RWPE2 (cell line): ENCODE measurements around the gene ENHO.
"Not testable (repeated sequence)": the region's sequence is repeated elsewhere in the genome, so short reads cannot be mapped to it uniquely, and the experiment has no call there.

ENCODE experiments used
- ATAC-seq: fragments of 200-7000 bp; cut with Tn5 transposase; 3 replicates; pipeline ENCODE4 v1.9.1; 2021; ENCODE audit warnings: low read depth
- DNase-seq: peaks from one replicate; pipeline ENCODE4 v3.0.0-alpha.2; 2020; ENCODE audit warnings: low spot score
- H3K27ac ChIP-seq: fragments of 450-650 bp; 2 replicates; pipeline ENCODE4 v1.5.1; 2017; ENCODE audit warnings: mild to moderate bottlenecking; ENCODE audit not compliant: poor library complexity, severe bottlenecking
- H3K27me3 ChIP-seq: fragments of 250-450 bp; sonication (Bioruptor Pico); 2 replicates; pipeline ENCODE4 v1.5.1; 2021; ENCODE audit warnings: mild to moderate bottlenecking, moderate library complexity; ENCODE audit not compliant: insufficient read depth, poor library complexity, severe bottlenecking
- H3K36me3 ChIP-seq: fragments of 250-450 bp; sonication (Bioruptor Pico); 2 replicates; pipeline ENCODE4 v1.5.1; 2020; ENCODE audit warnings: low read depth, mild to moderate bottlenecking, moderate library complexity
- H3K4me1 ChIP-seq: fragments of 250-450 bp; sonication (Bioruptor Pico); 2 replicates; pipeline ENCODE4 v1.5.1; 2021; ENCODE audit warnings: mild to moderate bottlenecking, moderate library complexity; ENCODE audit not compliant: insufficient read depth, poor library complexity, severe bottlenecking
- H3K4me3 ChIP-seq: fragments of 250-450 bp; sonication (Bioruptor Pico); 2 replicates; pipeline ENCODE4 v1.5.1; 2021; ENCODE audit warnings: mild to moderate bottlenecking, moderate library complexity; ENCODE audit not compliant: severe bottlenecking
- H3K9me3 ChIP-seq: fragments of 250-450 bp; sonication (Bioruptor Pico); 2 replicates; pipeline ENCODE4 v1.5.1; 2021; ENCODE audit warnings: mild to moderate bottlenecking, moderate library complexity; ENCODE audit not compliant: severe bottlenecking
- TF ChIP-seq, protein P1 (sequence below): fragments of 450-650 bp; IDR thresholded peaks from one replicate; pipeline ENCODE4 v1.5.1; 2017; ENCODE audit warnings: mild to moderate bottlenecking, moderate library complexity; ENCODE audit not compliant: poor library complexity, severe bottlenecking

The ENHO gene

DNA sequence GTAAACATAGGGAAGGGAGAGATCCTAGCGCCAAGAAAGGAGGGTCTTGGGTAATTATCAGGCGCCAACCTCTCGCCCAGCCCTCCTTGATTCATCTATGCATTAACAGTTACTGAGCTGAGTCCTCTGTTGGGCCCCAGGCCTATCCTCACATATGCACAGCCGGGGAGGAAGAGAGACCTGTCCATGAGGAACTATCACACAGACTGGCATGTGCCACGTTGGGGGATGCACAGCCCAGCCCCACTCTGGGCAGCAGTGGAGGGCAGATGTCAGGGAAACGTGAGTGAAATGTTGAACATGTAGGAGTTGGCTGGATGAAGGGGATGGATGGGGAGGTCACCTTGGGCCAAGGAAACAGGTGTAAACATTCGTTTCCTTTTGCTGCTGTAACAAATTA lies 18.8 kb upstream of the ENHO start:
- Histone ChIP-seq H3K27me3 (no peaks in the 10 kb centered on the region), H3K36me3 (no peaks in the 10 kb centered on the region), H3K27ac (no peak overlapping the region), H3K4me3 (no peak overlapping the region), H3K9me3 (no peaks in the 10 kb centered on the region), H3K4me1 (no peaks in the 10 kb centered on the region)
- TF ChIP-seq, protein P1, sequence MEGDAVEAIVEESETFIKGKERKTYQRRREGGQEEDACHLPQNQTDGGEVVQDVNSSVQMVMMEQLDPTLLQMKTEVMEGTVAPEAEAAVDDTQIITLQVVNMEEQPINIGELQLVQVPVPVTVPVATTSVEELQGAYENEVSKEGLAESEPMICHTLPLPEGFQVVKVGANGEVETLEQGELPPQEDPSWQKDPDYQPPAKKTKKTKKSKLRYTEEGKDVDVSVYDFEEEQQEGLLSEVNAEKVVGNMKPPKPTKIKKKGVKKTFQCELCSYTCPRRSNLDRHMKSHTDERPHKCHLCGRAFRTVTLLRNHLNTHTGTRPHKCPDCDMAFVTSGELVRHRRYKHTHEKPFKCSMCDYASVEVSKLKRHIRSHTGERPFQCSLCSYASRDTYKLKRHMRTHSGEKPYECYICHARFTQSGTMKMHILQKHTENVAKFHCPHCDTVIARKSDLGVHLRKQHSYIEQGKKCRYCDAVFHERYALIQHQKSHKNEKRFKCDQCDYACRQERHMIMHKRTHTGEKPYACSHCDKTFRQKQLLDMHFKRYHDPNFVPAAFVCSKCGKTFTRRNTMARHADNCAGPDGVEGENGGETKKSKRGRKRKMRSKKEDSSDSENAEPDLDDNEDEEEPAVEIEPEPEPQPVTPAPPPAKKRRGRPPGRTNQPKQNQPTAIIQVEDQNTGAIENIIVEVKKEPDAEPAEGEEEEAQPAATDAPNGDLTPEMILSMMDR: no peak
- ATAC-seq: no peak
- no peak for DNase-seq

DNA sequence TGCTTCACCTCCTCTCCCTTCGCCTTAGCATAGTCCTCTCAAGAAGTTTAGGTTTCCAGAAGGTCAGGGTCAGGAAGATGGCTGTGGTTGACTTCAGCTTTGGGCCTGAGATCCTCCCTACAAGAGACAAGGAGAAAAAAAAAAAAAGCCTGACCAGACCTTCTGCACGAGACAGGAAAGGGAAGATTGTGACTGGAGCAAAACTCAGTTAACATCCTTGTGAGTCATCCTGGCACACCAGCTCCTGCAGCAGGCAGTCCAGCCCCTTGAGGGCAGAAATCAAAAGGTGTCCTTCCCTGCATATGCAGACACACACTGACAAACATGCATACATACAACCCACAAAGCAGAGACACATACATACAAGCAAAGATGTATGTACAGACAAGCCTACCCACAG lies 18.0 kb upstream of the ENHO start:
- DNase-seq: no peak
- Histone ChIP-seq H3K9me3 (no peaks in the 10 kb centered on the region), H3K36me3 (no peaks in the 10 kb centered on the region), H3K27ac (no peak overlapping the region), H3K4me1 (no peaks in the 10 kb centered on the region), H3K4me3 (no peak overlapping the region), H3K27me3 (no peaks in the 10 kb centered on the region)
- TF ChIP-seq, protein P1: no peak
- ATAC-seq: peak; percentile 84

DNA sequence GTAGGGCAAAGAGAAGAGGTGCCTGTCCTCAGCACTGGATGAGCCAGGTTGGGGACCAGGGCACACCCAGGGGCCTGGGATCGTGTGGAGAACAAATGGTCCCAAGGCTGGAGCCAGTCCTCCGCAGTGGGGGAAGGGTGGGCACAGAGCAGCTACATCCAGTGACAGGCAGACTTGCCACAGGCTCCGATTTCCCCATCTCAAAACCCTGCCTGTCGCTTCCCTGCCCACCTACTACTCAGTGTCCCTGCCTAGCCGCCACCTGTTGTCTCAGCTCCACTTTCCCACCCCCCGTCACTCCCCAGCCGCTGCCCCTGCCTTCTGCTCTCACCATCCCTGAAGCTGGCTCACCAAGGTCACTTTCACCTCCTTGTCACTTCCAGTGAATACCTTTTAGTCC lies 13.9 kb upstream of the ENHO start:
- ATAC-seq (no peak), DNase-seq (peak; percentile 31)
- H3K27ac ChIP-seq: no peak overlapping the region
- H3K9me3 ChIP-seq: peaks cover 2% of the 10 kb centered on the region
- TF ChIP-seq, protein P1: no peak
- no peaks in the 10 kb centered on the region for H3K4me1 ChIP-seq
- no peak overlapping the region for H3K4me3 ChIP-seq
- H3K27me3 ChIP-seq: no peaks in the 10 kb centered on the region
- H3K36me3 ChIP-seq: no peaks in the 10 kb centered on the region

DNA sequence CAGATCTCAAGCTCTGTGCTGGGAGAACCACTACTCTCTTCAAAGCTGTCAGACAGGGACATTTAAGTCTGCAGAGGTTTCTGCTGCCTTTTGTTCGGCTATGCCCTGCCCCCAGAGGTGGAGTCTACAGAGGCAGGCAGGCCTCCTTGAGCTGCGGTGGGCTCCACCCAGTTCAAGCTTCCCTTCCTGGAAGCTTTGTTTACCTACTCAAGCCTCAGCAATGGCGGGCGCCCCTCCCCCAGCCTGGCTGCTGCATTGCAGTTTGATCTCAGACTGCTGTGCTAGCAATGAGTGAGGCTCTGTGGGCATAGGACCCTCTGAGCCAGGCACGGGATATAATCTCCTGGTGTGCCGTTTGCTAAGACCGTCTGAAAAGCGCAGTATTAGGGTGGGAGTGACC lies 9.3 kb upstream of the ENHO start:
- not testable (repeated sequence) for H3K4me1 ChIP-seq, H3K9me3 ChIP-seq, H3K4me3 ChIP-seq, ATAC-seq, H3K36me3 ChIP-seq, H3K27ac ChIP-seq, H3K27me3 ChIP-seq
- DNase-seq: peak; percentile 15

DNA sequence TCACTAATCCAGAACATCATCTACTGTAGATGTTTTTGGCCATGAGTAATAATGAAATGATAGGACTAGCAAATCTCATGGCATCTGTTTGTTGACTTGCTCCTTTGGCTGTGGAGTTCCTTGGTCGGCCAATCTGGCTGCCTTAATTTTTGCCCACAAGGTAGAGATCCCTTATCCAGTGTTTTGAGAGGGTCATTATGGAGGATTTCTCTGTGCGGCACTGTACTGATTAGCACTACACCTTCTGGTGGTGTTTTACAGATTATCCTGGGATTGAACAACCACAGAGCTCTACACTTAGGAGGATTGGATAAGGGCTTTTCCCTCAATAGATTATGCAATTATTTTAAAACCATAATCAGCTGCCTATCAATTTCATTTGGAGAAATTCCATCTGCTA lies 3.2 kb upstream of the ENHO start:
- Histone ChIP-seq H3K4me1 (no peaks in the 10 kb centered on the region), H3K27ac (no peak overlapping the region), H3K27me3 (peaks cover 2% of the 10 kb centered on the region), H3K4me3 (no peak overlapping the region), H3K9me3 (no peaks in the 10 kb centered on the region), H3K36me3 (no peaks in the 10 kb centered on the region)
- DNase-seq (no peak), ATAC-seq (no peak)
- TF ChIP-seq, protein P1: no peak
